Measurements from ENCODE around the gene TRA2B. TPM values are rescaled to one million over a fixed set of nuclear protein-coding genes. Genes with fewer than 3 reads are reported as not detected.

TRA2B gene
- total RNA-seq, 1 donor from 2014 or later = 140 TPM

GRCh38 chr3:185942396-185942795 is 4.6 kb upstream of the TRA2B start:
- TF ChIP-seq, protein P1, sequence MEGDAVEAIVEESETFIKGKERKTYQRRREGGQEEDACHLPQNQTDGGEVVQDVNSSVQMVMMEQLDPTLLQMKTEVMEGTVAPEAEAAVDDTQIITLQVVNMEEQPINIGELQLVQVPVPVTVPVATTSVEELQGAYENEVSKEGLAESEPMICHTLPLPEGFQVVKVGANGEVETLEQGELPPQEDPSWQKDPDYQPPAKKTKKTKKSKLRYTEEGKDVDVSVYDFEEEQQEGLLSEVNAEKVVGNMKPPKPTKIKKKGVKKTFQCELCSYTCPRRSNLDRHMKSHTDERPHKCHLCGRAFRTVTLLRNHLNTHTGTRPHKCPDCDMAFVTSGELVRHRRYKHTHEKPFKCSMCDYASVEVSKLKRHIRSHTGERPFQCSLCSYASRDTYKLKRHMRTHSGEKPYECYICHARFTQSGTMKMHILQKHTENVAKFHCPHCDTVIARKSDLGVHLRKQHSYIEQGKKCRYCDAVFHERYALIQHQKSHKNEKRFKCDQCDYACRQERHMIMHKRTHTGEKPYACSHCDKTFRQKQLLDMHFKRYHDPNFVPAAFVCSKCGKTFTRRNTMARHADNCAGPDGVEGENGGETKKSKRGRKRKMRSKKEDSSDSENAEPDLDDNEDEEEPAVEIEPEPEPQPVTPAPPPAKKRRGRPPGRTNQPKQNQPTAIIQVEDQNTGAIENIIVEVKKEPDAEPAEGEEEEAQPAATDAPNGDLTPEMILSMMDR (conservative IDR thresholded peaks at IDR 0.05; ENCODE audit: low read depth, low read length) = no peak
- H3K4me3 ChIP-seq (ENCODE audit: low read depth, low read length) = no peak overlapping the region
- no peak for DNase-seq (ENCODE audit: low read depth)

GRCh38 chr3:185940951-185941350 is 3.1 kb upstream of the TRA2B start:
- DNase-seq (ENCODE audit: low read depth) = no peak
- TF ChIP-seq, protein P1 (conservative IDR thresholded peaks at IDR 0.05; ENCODE audit: low read depth, low read length) = no peak
- H3K4me3 ChIP-seq (ENCODE audit: low read depth, low read length) = no peak overlapping the region

GRCh38 chr3:185939721-185940120 is 1.9 kb upstream of the TRA2B start:
- H3K4me3 ChIP-seq (ENCODE audit: low read depth, low read length) = no peak overlapping the region
- TF ChIP-seq, protein P1 (conservative IDR thresholded peaks at IDR 0.05; ENCODE audit: low read depth, low read length) = no peak
- DNase-seq (ENCODE audit: low read depth) = no peak

DNA sequence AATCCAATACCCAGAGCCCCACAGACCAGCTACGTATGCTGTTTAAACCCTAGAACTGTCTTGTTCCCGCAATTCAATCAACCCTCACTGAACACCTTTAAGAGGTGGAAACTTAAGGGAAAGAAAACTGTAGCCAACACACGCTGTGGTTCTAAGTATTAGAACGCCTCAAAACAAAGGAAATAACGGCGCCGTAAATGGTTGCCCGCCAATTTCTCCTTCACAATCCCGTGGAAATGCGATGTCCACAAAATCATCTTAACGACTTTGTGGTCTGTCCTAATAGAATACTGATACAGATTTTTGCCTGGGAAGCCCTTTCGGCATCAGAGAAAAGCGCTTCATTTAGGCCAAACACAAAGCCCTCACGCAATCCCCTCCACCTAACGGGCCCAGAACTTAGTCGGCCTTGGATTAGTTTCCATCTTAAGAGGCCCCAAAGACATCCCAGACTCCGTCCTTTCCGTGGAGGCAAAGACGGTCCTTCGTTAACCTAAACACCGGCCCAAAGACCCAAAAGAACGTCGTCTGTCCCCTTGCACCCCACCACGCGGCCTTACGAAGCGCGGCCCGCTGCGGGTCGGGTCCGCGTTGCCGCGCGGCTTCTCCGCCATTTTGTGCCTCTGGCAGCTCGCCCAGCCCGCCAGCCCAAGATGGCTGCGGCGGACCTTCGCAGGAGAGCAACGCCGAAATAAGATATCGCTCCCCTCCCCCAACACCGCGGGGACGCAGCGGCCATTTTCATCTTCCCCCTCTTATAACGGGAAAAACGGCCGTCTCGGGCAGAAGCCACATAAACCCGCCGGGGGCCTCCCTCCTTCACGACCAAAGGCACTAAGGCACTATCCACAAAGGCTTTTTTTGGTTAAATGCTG is 763 bp downstream of the TRA2B start:
- TF ChIP-seq, protein P1 (conservative IDR thresholded peaks at IDR 0.05; ENCODE audit: low read depth, low read length) = no peak
- DNase-seq (ENCODE audit: low read depth) = no peak
- peak overlapping the region; percentile 94 for H3K4me3 ChIP-seq (ENCODE audit: low read depth, low read length)

GRCh38 chr3:185936273-185936629 is 1.6 kb downstream of the TRA2B start:
- peak overlapping the region; percentile 94 for H3K4me3 ChIP-seq (ENCODE audit: low read depth, low read length)
- no peak for DNase-seq (ENCODE audit: low read depth)
- TF ChIP-seq, protein P1 (conservative IDR thresholded peaks at IDR 0.05; ENCODE audit: low read depth, low read length) = no peak

DNA sequence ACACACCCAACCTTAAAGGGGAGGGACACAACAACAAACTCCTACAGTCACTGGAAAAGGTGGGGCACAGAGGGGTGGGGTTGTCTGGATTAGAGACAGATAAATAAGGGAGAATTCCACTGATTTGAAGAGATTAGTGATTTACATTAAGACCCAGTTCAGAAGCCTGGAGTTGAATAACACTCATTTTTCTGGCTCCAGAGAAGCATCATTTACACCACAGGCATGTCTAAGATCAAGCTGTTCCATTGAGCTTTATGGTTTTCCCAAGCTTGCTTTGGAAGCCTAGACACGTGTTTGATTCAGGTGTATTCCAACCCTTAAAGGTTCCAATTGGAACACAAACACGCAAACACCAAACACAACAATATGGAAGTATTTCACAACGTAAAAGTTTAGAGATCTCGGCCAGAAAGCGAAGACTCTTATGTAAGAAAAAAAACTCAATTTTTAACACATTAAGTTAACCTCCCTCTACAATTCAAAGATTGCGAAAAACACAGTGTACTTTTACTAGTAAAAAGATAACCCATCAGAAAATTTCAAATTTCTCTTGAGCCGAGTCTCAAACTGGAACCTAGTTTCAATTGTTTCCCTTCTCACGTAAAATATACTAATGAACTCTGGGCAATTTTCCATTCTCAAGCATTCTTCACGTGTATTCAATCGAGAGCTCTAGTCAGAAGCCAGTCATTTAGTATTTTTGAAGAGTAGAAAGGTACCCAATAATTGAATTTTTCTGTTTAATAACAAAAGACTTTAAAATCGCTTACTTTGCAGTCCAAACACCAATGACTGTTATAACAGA is 2.1 kb downstream of the TRA2B start:
- no peak for DNase-seq (ENCODE audit: low read depth)
- peak overlapping the region; percentile 94 for H3K4me3 ChIP-seq (ENCODE audit: low read depth, low read length)
- TF ChIP-seq, protein P1 (conservative IDR thresholded peaks at IDR 0.05; ENCODE audit: low read depth, low read length) = no peak
